Epidermal melanocyte (primary cell): ENCODE data around the gene FRAT2.
"Not testable (repeated sequence)": the region's sequence is repeated elsewhere in the genome, so short reads cannot be mapped to it uniquely, and the experiment has no call there.

Source experiments
- DNase-seq: peaks from one replicate; pipeline ENCODE4 v3.0.0; 2011; ENCODE audit warnings: low spot score; ENCODE audit not compliant: insufficient read length

Gene FRAT2

DNA sequence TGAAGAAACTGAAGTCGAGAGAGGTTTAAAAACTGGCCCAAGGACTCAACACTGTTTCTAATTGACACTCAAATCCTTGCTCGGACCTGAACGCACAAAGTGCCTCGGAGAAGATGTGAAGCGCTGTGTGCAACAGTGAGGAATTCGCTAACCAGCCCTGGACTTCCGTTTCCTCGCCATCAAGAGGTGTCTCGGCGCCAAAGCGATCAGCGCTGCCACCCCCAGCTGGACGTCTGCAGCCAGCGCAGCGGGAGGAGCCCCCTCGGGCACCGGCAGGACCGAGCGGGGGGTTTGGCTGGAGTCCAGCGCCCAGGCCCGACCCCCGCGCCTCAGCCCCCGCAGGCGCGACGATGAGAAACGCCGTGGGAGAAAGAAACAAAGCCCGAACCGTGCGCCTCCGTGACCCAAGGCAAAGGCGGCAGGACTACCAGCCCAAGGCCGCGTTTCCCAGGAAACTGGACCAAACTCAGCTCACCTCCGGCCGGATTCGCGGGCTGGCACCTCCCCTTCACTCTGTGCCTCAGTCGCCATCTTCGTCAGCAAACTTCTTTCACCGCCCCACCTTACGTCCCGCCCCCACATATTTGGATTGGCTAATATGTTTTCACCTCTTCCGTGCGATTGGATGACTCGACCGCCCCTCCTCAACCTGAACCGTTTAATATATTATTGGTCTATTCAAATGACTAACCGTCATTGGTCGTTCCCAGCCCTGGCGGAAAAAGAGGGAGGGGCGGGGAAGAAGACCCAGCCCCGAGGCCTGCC is 42.2 kb downstream of the FRAT2 start, which contains the start of gene ARHGAP19:
TSS of gene ARHGAP19 (minus strand) at position 541 of the 765 bp plus-strand sequence. CDS start at position 531, 10 bp downstream.
- DNase-seq = peak; percentile 93

- DNase-seq = no peak
Measured at GRCh38 chr10:97291357-97292096, 43.0 kb downstream of the FRAT2 start.

DNA sequence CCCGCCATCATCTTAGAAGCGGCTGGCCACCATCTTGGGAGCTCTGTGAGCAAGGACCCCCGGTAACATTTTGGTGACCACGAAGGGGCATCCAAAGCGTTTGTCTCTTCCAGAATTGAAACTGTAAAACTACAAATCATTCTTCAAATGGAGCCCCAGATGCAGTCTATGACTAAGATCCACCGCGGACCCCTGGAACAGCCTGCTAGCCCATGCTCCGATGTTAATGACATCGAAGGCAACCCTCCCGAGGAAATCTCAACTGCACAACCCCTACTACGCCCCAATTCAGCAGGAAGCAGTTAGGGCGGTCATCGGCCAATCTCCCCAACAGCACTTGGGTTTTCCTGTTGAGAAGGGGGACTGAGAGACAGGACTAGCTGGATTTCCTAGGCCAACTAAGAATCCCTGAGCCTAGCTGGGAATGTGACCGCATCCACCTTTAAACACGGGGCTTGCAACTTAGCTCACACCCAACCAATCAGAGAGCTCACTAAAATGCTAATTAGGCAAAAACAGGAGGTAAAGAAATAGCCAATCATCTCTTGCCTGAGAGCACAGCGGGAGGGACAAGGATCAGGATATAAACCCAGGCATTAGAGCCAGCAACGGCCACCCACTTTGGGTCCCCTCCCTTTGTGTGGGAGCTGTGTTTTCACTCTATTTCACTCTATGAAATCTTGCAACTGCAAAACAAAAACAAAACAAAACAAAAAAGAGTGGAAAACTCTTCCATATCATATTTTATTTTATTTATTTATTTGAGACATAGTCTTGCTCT is 43.8 kb downstream of the FRAT2 start:
- not testable (repeated sequence) for DNase-seq

GRCh38 chr10:97290076-97290475 is 44.5 kb downstream of the FRAT2 start:
- not testable (repeated sequence) for DNase-seq
